ENCODE measurements around the gene TNK1.

The TNK1 gene

DNA sequence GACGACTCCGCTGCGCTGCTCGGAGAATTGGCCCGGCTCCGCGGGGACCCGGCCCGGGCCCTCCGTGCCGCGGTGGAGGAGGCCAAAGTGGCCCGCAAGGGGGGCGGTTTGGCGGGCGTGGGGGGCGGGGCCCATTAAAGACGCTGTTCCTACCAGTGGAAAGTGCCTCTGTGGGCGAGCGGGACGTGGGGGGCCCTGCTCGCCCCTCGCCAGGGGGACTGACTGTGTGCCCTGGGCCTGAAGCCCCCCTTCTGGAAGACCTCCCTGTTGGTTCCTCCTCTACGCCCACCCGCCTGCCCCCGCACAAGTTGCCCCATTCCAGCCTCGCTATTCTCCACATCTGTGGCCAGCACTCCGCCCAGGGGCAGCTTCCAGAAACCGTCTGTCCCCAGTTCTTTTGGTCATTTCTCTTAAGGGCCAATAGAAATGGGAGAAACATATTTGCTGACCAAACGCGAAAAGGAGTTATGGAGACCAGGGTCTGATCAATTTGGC, 56.5 kb downstream of the TNK1 start:
- no peak for DNase-seq

DNA sequence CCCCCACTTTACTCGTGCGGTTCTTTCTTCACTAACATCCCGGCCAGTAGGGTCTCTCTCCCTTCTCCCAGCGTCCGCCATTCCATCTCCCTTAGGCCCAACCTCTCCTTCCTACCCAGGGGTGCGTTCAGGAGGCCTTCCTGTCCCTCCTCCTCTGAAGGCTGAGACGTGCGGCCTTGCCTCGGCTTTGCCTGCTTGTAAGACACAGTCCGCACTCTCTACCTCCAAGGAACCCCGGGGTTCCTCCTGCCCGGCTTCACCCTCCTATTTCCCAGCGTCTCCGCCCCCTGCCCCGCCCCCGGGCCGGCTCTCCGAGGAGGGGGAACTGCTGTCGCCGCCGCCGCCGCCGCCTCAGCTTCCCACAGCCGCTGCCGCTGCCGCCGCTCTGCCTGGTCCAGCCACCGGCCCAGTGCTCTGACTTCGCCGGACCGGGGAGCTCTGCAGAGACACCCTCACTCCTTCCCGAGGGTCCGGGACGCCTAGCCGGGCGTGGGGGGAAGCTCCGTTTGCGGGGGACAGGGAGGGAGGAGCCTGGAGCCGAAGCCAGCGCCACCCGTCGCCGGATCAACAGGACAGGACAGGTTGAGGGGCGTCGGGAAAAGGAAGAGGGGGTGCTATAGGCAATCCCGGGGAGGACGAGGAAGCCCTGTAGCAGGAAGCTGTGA, 57.2 kb downstream of the TNK1 start:
- no peak for DNase-seq

DNA sequence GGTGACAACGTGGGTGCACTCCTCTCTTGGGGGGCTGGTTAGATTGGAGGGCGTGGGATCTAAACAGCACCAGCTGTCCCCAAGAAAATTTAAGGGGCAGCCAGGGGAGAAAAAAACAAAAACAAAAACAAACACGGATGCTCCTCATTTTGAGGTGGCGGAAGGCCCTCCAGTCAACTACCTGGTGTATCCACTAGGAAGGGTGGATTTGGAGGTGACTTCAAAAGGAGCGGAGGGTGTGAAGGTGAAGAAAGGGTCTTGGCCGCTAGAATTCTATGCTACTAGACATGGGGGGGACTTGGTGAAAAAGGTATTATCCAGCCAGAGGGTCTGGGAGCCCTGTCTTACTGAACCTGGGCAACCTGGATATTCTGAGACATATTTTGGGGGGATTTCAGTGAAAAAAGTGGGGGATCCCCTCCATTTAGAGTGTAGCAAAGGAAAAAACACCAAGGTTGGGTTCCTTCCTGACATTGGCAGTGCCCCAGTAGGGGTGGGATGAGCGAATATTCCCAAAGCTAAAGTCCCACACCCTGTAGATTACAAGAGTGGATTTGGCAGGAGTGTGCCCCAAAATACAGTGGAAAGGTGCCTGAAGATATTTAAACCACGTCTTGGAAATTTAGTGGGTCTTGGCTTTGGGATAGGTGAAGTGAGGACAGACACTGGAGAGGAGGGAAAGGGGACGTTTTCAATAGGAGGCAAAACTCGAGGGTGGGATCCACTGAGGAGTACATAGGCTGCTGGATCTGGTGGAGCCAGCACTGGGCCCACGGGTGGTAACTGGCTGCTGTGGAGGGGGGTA, 58.0 kb downstream of the TNK1 start:
- DNase-seq = no peak
